Measurements from ENCODE around the gene LCNL1. TPM values are rescaled to one million over a fixed set of nuclear protein-coding genes. Genes with fewer than 3 reads are reported as not detected.

LCNL1 gene
- total and polyA plus RNA-seq, 10 of the 15 experiments (the other 5 are each of a cell fraction or from before 2014, with no cell fraction given) = not detected

DNA sequence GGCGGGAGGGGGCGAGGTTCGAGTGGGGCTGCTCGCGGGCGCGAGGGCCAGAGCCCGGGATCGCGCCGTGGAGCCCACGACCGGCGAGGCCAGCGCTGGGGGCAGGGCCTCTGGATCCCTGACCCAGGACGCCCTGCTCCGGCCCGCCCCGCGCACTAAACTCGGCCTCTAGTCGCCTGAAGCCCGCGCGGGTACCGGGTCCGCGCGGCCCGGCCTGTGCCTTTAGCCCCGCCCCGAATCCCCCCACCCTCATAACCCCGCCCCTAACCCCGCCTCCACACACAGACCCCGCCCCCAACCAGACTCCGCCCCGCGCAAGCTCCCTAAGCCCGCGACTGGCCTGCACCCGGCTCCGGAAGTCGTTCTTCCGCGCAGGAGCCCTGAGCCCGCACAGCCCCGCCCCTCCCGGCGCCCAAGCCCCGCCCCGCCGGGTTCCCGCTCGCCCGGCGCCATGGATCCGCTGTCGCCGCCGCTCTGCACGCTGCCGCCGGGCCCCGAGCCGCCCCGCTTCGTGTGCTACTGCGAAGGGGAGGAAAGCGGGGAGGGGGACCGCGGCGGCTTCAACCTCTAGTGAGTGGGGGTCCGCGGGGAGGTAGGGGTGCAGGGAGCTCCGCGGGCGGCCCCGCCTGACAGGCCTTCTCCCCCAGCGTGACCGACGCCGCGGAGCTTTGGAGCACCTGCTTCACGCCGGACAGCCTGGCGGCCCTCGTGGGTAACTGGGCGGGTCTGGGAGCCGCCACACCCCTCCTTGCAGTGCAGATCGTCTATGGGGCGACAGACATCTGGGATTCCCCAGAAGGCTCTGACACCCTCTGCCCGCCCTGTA, 9.4 kb downstream of the LCNL1 start, which contains the start of gene PAXX (continued):
- TF ChIP-seq CEBPZ (IDR thresholded peaks at IDR 0.05; ENCODE audit: low read depth, low read length) = no peak
- no peak; the same call in 1 of the 2 replicates for TF ChIP-seq HCFC1 (IDR thresholded peaks at IDR 0.05; ENCODE audit: low read length)
- TF ChIP-seq SUPT20H (IDR thresholded peaks at IDR 0.05; ENCODE audit: borderline replicate concordance, control insufficient read depth, low read depth, low read length) = no peak
- TF ChIP-seq NFYA (IDR thresholded peaks at IDR 0.05; ENCODE audit: borderline replicate concordance, low read depth, low read length) = no peak
- no peak for TF ChIP-seq TARDBP (IDR thresholded peaks at IDR 0.05; ENCODE audit: borderline replicate concordance)
- 0 out of 2 replicates have a peak, but pooled peaks have one; percentile 35 for TF ChIP-seq GATAD2B (conservative IDR thresholded peaks at IDR 0.05; ENCODE audit: low read depth)
- no peak for TF ChIP-seq EP300 (IDR thresholded peaks at IDR 0.05; ENCODE audit: borderline replicate concordance in 1 of 2, control insufficient read depth in 1 of 2, low read depth in 2 of 2, low read length in 2 of 2)
- peak; percentile 29 for TF ChIP-seq MYC (IDR thresholded peaks at IDR 0.05; ENCODE audit: insufficient read depth, insufficient read length, insufficient replicate concordance, low read length, severe bottlenecking)
- TF ChIP-seq JUND (IDR thresholded peaks at IDR 0.05; ENCODE audit: low read depth, low read length) = no peak
- TF ChIP-seq HDAC2 (IDR thresholded peaks at IDR 0.05) = no peak
- TF ChIP-seq POLR2AphosphoS5 (IDR thresholded peaks at IDR 0.05; ENCODE audit: low read length) = no peak
- no peak for TF ChIP-seq BRCA1 (IDR thresholded peaks at IDR 0.05; ENCODE audit: low read depth, low read length)
- no peak for TF ChIP-seq ETV6 (conservative IDR thresholded peaks at IDR 0.05 in 1 of 2, IDR thresholded peaks at IDR 0.05 in 1 of 2; ENCODE audit: borderline replicate concordance in 1 of 2, low read depth in 1 of 2)
- no peak for TF ChIP-seq E2F8 (IDR thresholded peaks at IDR 0.05; ENCODE audit: low read depth, partially characterized antibody)
- TF ChIP-seq CREM (IDR thresholded peaks at IDR 0.05; ENCODE audit: low read depth) = no peak
- no peak for TF ChIP-seq ZNF622 (IDR thresholded peaks at IDR 0.05)
- no peak for TF ChIP-seq POU2F2 (IDR thresholded peaks at IDR 0.05; ENCODE audit: borderline replicate concordance, low read depth, low read length)
- TF ChIP-seq NFYB (IDR thresholded peaks at IDR 0.05; ENCODE audit: insufficient read depth, low read depth, low read length) = no peak
- no peak for TF ChIP-seq IRF4 (IDR thresholded peaks at IDR 0.05; ENCODE audit: low read depth, low read length)
- no peak for TF ChIP-seq NFXL1 (IDR thresholded peaks at IDR 0.05; ENCODE audit: borderline replicate concordance)
- TF ChIP-seq USF1 (IDR thresholded peaks at IDR 0.05; ENCODE audit: borderline replicate concordance, extremely low read length, insufficient read depth, low read depth, low read length) = no peak
- TF ChIP-seq STAT3 (IDR thresholded peaks at IDR 0.05; ENCODE audit: low read depth, low read length) = no peak
- TF ChIP-seq RAD51 (IDR thresholded peaks at IDR 0.05) = no peak
